Measurements from ENCODE around the gene GABRA1. TPM values are rescaled to one million over a fixed set of nuclear protein-coding genes. Genes with fewer than 3 reads are reported as not detected.

The GABRA1 gene
- total RNA-seq = 0.21 TPM
- polyA plus RNA-seq = 0.08 TPM

- no peak within 1 kb of the TSS for H3K4me3 ChIP-seq (ENCODE audit: low read depth, low read length)
- no peaks in the 10 kb centered on the region for H3K4me1 ChIP-seq (ENCODE audit: insufficient read depth)
- no peaks in the 10 kb centered on the region for H3K36me3 ChIP-seq (ENCODE audit: insufficient read depth)
- H3K27ac ChIP-seq (ENCODE audit: low read depth) = no peak within 1 kb of the TSS
- under 1% methylated on average over 16 of the region's 16 CpGs for WGBS
- DNase-seq (ENCODE audit: extremely low spot score) = no peak
Observed at GRCh38 chr5:161847941-161848391, at the start of gene GABRA1. TSS of gene GABRA1 (plus strand) at chr5:161848120. CDS start at chr5:161850811, 2,691 bp downstream.

GRCh38 chr5:161799316-161799715 lies 48.6 kb upstream of the GABRA1 start:
- no peak for DNase-seq (ENCODE audit: extremely low spot score)
- Histone ChIP-seq H3K36me3 (ENCODE audit: insufficient read depth) (no peaks in the 10 kb centered on the region), H3K27ac (ENCODE audit: low read depth) (no peak overlapping the region), H3K4me3 (ENCODE audit: low read depth, low read length) (no peak overlapping the region), H3K4me1 (ENCODE audit: insufficient read depth) (no peaks in the 10 kb centered on the region)
- 62% methylated on average over 3 of the region's 3 CpGs for WGBS

GRCh38 chr5:161804263-161804662 lies 43.7 kb upstream of the GABRA1 start:
- no peak overlapping the region for H3K27ac ChIP-seq (ENCODE audit: low read depth)
- no peak overlapping the region for H3K4me3 ChIP-seq (ENCODE audit: low read depth, low read length)
- H3K4me1 ChIP-seq (ENCODE audit: insufficient read depth) = no peaks in the 10 kb centered on the region
- DNase-seq (ENCODE audit: extremely low spot score) = no peak
- H3K36me3 ChIP-seq (ENCODE audit: insufficient read depth) = no peaks in the 10 kb centered on the region
- WGBS = 9% methylated on average over 1 of the region's 1 CpG

- no peaks in the 10 kb centered on the region for H3K36me3 ChIP-seq (ENCODE audit: insufficient read depth)
- no peak for DNase-seq (ENCODE audit: extremely low spot score)
- H3K4me1 ChIP-seq (ENCODE audit: insufficient read depth) = no peaks in the 10 kb centered on the region
- no peak overlapping the region for H3K27ac ChIP-seq (ENCODE audit: low read depth)
- WGBS = 6% methylated on average over 5 of the region's 5 CpGs
- no peak overlapping the region for H3K4me3 ChIP-seq (ENCODE audit: low read depth, low read length)
Observed at GRCh38 chr5:161846746-161847145, 1.2 kb upstream of the GABRA1 start.

- WGBS = 4% methylated on average over 12 of the region's 12 CpGs
- no peaks in the 10 kb centered on the region for H3K4me1 ChIP-seq (ENCODE audit: insufficient read depth)
- H3K4me3 ChIP-seq (ENCODE audit: low read depth, low read length) = no peak overlapping the region
- H3K27ac ChIP-seq (ENCODE audit: low read depth) = no peak overlapping the region
- no peaks in the 10 kb centered on the region for H3K36me3 ChIP-seq (ENCODE audit: insufficient read depth)
- no peak for DNase-seq (ENCODE audit: extremely low spot score)
Observed at GRCh38 chr5:161847447-161847846, 473 bp upstream of the GABRA1 start.

- H3K36me3 ChIP-seq (ENCODE audit: insufficient read depth) = no peaks in the 10 kb centered on the region
- 70% methylated on average over 3 of the region's 3 CpGs for WGBS
- H3K4me1 ChIP-seq (ENCODE audit: insufficient read depth) = no peaks in the 10 kb centered on the region
- H3K4me3 ChIP-seq (ENCODE audit: low read depth, low read length) = no peak overlapping the region
- H3K27ac ChIP-seq (ENCODE audit: low read depth) = no peak overlapping the region
- DNase-seq (ENCODE audit: extremely low spot score) = no peak
Observed at GRCh38 chr5:161850491-161850890, 2.6 kb downstream of the GABRA1 start.

- Histone ChIP-seq H3K4me3 (ENCODE audit: low read depth, low read length) (no peak overlapping the region), H3K36me3 (ENCODE audit: insufficient read depth) (no peaks in the 10 kb centered on the region), H3K27ac (ENCODE audit: low read depth) (no peak overlapping the region), H3K4me1 (ENCODE audit: insufficient read depth) (no peaks in the 10 kb centered on the region)
- 49% methylated on average over 2 of the region's 2 CpGs for WGBS
- no peak for DNase-seq (ENCODE audit: extremely low spot score)
Observed at GRCh38 chr5:161851691-161852299, 3.9 kb downstream of the GABRA1 start.

GRCh38 chr5:161857358-161857757 lies 9.4 kb downstream of the GABRA1 start:
- DNase-seq (ENCODE audit: extremely low spot score) = no peak
- no peak overlapping the region for H3K4me3 ChIP-seq (ENCODE audit: low read depth, low read length)
- H3K36me3 ChIP-seq (ENCODE audit: insufficient read depth) = no peaks in the 10 kb centered on the region
- no peaks in the 10 kb centered on the region for H3K4me1 ChIP-seq (ENCODE audit: insufficient read depth)
- no peak overlapping the region for H3K27ac ChIP-seq (ENCODE audit: low read depth)
- WGBS = 51% methylated on average over 1 of the region's 1 CpG

GRCh38 chr5:161863259-161863658 lies 15.3 kb downstream of the GABRA1 start:
- Histone ChIP-seq H3K4me3 (ENCODE audit: low read depth, low read length) (no peak overlapping the region), H3K36me3 (ENCODE audit: insufficient read depth) (no peaks in the 10 kb centered on the region), H3K27ac (ENCODE audit: low read depth) (no peak overlapping the region), H3K4me1 (ENCODE audit: insufficient read depth) (no peaks in the 10 kb centered on the region)
- no peak for DNase-seq (ENCODE audit: extremely low spot score)
- 77% methylated on average over 3 of the region's 3 CpGs for WGBS

GRCh38 chr5:161863811-161864210 lies 15.9 kb downstream of the GABRA1 start:
- no peaks in the 10 kb centered on the region for H3K4me1 ChIP-seq (ENCODE audit: insufficient read depth)
- no peak for DNase-seq (ENCODE audit: extremely low spot score)
- no peak overlapping the region for H3K4me3 ChIP-seq (ENCODE audit: low read depth, low read length)
- 39% methylated on average over 1 of the region's 1 CpG for WGBS
- no peak overlapping the region for H3K27ac ChIP-seq (ENCODE audit: low read depth)
- no peaks in the 10 kb centered on the region for H3K36me3 ChIP-seq (ENCODE audit: insufficient read depth)

GRCh38 chr5:161865510-161865909 lies 17.6 kb downstream of the GABRA1 start:
- WGBS = 80% methylated on average over 7 of the region's 7 CpGs
- no peak overlapping the region for H3K27ac ChIP-seq (ENCODE audit: low read depth)
- DNase-seq (ENCODE audit: extremely low spot score) = no peak
- H3K36me3 ChIP-seq (ENCODE audit: insufficient read depth) = no peaks in the 10 kb centered on the region
- no peak overlapping the region for H3K4me3 ChIP-seq (ENCODE audit: low read depth, low read length)
- H3K4me1 ChIP-seq (ENCODE audit: insufficient read depth) = no peaks in the 10 kb centered on the region

- Histone ChIP-seq H3K36me3 (ENCODE audit: insufficient read depth) (no peaks in the 10 kb centered on the region), H3K27ac (ENCODE audit: low read depth) (no peak overlapping the region), H3K4me1 (ENCODE audit: insufficient read depth) (no peaks in the 10 kb centered on the region), H3K4me3 (ENCODE audit: low read depth, low read length) (no peak overlapping the region)
- no peak for DNase-seq (ENCODE audit: extremely low spot score)
Observed at GRCh38 chr5:161889971-161890370, 42.1 kb downstream of the GABRA1 start.

- H3K36me3 ChIP-seq (ENCODE audit: insufficient read depth) = no peaks in the 10 kb centered on the region
- no peak overlapping the region for H3K27ac ChIP-seq (ENCODE audit: low read depth)
- H3K4me3 ChIP-seq (ENCODE audit: low read depth, low read length) = no peak overlapping the region
- DNase-seq (ENCODE audit: extremely low spot score) = no peak
- 88% methylated on average over 1 of the region's 1 CpG for WGBS
- H3K4me1 ChIP-seq (ENCODE audit: insufficient read depth) = no peaks in the 10 kb centered on the region
Observed at GRCh38 chr5:161895514-161895913, 47.6 kb downstream of the GABRA1 start.

- H3K4me3 ChIP-seq (ENCODE audit: low read depth, low read length) = no peak overlapping the region
- no peaks in the 10 kb centered on the region for H3K36me3 ChIP-seq (ENCODE audit: insufficient read depth)
- DNase-seq (ENCODE audit: extremely low spot score) = no peak
- H3K27ac ChIP-seq (ENCODE audit: low read depth) = no peak overlapping the region
- no peaks in the 10 kb centered on the region for H3K4me1 ChIP-seq (ENCODE audit: insufficient read depth)
- WGBS = 77% methylated on average over 7 of the region's 7 CpGs
Observed at GRCh38 chr5:161897033-161897432, 49.1 kb downstream of the GABRA1 start.

GRCh38 chr5:161899590-161899989 lies 51.7 kb downstream of the GABRA1 start:
- H3K4me1 ChIP-seq (ENCODE audit: insufficient read depth) = no peaks in the 10 kb centered on the region
- H3K4me3 ChIP-seq (ENCODE audit: low read depth, low read length) = no peak overlapping the region
- H3K36me3 ChIP-seq (ENCODE audit: insufficient read depth) = no peaks in the 10 kb centered on the region
- DNase-seq (ENCODE audit: extremely low spot score) = no peak
- no peak overlapping the region for H3K27ac ChIP-seq (ENCODE audit: low read depth)
